T-cell (primary cell): ENCODE data around the gene RAX2. TPM values are rescaled to one million over a fixed set of nuclear protein-coding genes. Genes with fewer than 3 reads are reported as not detected.
"Not testable (repeated sequence)": the region's sequence is repeated elsewhere in the genome, so short reads cannot be mapped to it uniquely, and the experiment has no call there.

Source experiments
- ATAC-seq, 4 experiments: fragments of 200-7000 bp in 3 of 4; fragments of 150-1000 bp in 1 of 4; cut with Tn5 transposase; replicated peaks in 1 of 4; 1 replicate in 3 of 4; 2 replicates in 1 of 4; pipeline ENCODE4 v1.10.0; 2021; ENCODE audit warnings: moderate library complexity in 3 of 4, mild to moderate bottlenecking in 2 of 4, moderate number of reproducible peaks in 1 of 4
- CTCF ChIA-PET, 2 donors: fragments of 300-600 bp; sonication (Branson Sonifier 250); formaldehyde crosslinking; loops; one replicate each; lab custom pipeline; 2022; ENCODE audit warnings: antibody characterized with exemption in 2 of 2; lab: Charles Lee
- POLR2A ChIA-PET, 2 donors: fragments of 300-600 bp; sonication (Branson Sonifier 250); formaldehyde crosslinking; loops; one replicate each; lab custom pipeline; 2022; ENCODE audit warnings: antibody characterized with exemption in 2 of 2; lab: Charles Lee
- DNase-seq, 35 experiments: peaks; one replicate each; pipeline versions ENCODE4 v3.0.0 to v3.0.0-alpha.2; 2013 to 2023
- H3K27ac ChIP-seq: one replicate; pipeline ENCODE4 v1.5.1; 2013; ENCODE audit warnings: low read length
- H3K27me3 ChIP-seq, 2 experiments: replicated peaks in 1 of 2; 1 replicate in 1 of 2; 2 replicates in 1 of 2; pipeline versions ENCODE4 v1.6.1 to v1.7.0; 2013; ENCODE audit warnings: low read length in 1 of 2, mixed read lengths in 1 of 2; ENCODE audit not compliant: control insufficient read depth in 2 of 2, insufficient read depth in 2 of 2; ENCODE audit errors: extremely low read depth in 1 of 2
- H3K36me3 ChIP-seq, 2 donors: 1 replicate in 1 of 2; 2 replicates in 1 of 2; pipeline versions ENCODE4 v1.6.1 to v1.7.0; 2013; ENCODE audit warnings: low read length in 1 of 2; ENCODE audit not compliant: control insufficient read depth in 2 of 2, insufficient read depth in 1 of 2; ENCODE audit errors: extremely low read depth in 1 of 2
- H3K4me1 ChIP-seq, 2 experiments: 1 replicate in 1 of 2; 2 replicates in 1 of 2; pipeline versions ENCODE4 v1.6.1 to v1.7.0; 2013; ENCODE audit warnings: low read length in 2 of 2, mixed read lengths in 1 of 2; ENCODE audit not compliant: insufficient read depth in 2 of 2, control insufficient read depth in 1 of 2; ENCODE audit errors: extremely low read depth in 1 of 2
- H3K4me3 ChIP-seq, 2 donors: 1 replicate in 1 of 2; 2 replicates in 1 of 2; pipeline versions ENCODE4 v1.5.1 to v1.7.0; 2013; ENCODE audit warnings: mild to moderate bottlenecking in 2 of 2, low read length in 1 of 2, moderate library complexity in 1 of 2; ENCODE audit not compliant: control insufficient read depth in 1 of 2; ENCODE audit errors: extremely low read depth in 1 of 2
- H3K9me3 ChIP-seq: 2 replicates; pipeline ENCODE4 v1.7.0; 2013
- H3K27ac Mint-ChIP-seq, 2 donors: one replicate each; pipeline ENCODE4 v1.8.0; 2020 to 2021; ENCODE audit warnings: mild to moderate bottlenecking in 2 of 2, mixed read lengths in 2 of 2
- H3K27me3 Mint-ChIP-seq, 2 donors: one replicate each; pipeline ENCODE4 v1.8.0; 2021 to 2022; ENCODE audit warnings: mixed read lengths in 2 of 2
- H3K36me3 Mint-ChIP-seq: one replicate; pipeline ENCODE4 v1.8.0; 2021; ENCODE audit warnings: mixed read lengths
- H3K4me1 Mint-ChIP-seq, 3 donors: one replicate each; pipeline ENCODE4 v1.8.0; 2020 to 2022; ENCODE audit warnings: mixed read lengths in 3 of 3, mild to moderate bottlenecking in 1 of 3
- H3K4me3 Mint-ChIP-seq, 3 donors: one replicate each; pipeline ENCODE4 v1.8.0; 2020 to 2022; ENCODE audit warnings: mild to moderate bottlenecking in 3 of 3, mixed read lengths in 3 of 3, moderate library complexity in 3 of 3
- H3K9me3 Mint-ChIP-seq, 3 donors: one replicate each; pipeline ENCODE4 v1.8.0; 2020 to 2022; ENCODE audit warnings: mixed read lengths in 3 of 3
- WGBS: methylation state at CpG from one replicate; pipeline ENCODE4 v1.1.5; 2013; ENCODE audit warnings: missing lambda C conversion rate; ENCODE audit not compliant: insufficient coverage; 5-methylcytosine and 5-hydroxymethylcytosine counted together
- total RNA-seq, 35 experiments: library from RNA in 6 of 35; stranded (reverse) in 6 of 35; fragments of 120-200 nt in 1 of 35; gene quantifications; one replicate each; pipeline versions ENCODE4 v1.2.1 to v1.2.4 and lab custom pipeline; 2013 to 2026

Gene RAX2
- total RNA-seq, 5 donors from 2014 or later (not counting 1 experiment from before 2014, with no cell fraction given): not detected

DNA sequence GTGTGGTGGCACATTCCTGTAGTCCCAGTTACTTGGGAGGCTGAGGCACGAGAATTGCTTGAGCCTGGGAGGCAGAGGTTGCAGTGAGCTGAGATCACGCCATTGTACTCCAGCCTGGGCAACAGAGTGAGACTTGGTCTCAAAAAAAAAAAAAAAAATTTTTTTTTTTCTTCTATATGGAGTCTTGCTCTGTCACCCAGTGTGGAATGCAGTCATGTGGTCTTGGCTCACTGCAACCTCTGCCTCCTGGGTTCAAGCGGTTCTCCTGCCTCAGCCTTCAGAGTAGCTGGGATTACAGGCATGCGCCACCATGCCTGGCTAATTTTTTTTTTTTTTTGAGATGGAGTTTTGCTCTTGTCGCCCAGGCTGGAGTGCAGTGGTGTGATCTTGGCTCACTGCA lies 6.3 kb downstream of the RAX2 start:
- H3K27me3 Mint-ChIP-seq, H3K9me3 Mint-ChIP-seq, DNase-seq, POLR2A ChIA-PET, H3K27ac Mint-ChIP-seq, H3K27me3 ChIP-seq, H3K9me3 ChIP-seq, H3K27ac ChIP-seq, ATAC-seq, H3K4me3 ChIP-seq: not testable (repeated sequence)
- Mint-ChIP-seq H3K36me3 (peaks cover 12% of the 10 kb centered on the region), H3K4me3 (peak overlapping the region in 1 of 3 donors; percentile 40), H3K4me1 (peaks cover 29 to 36% (median 34%) of the 10 kb centered on the region in 3 donors)
- H3K4me1 ChIP-seq: peaks cover 6 to 41% of the 10 kb centered on the region in 2 experiments
- CTCF ChIA-PET: interaction anchor here in 1 of 2 donors (0.7 kb wide), 1 partner anchor 471 kb away, joined by 3 read pairs; no protein-coding TSS in a partner anchor
- peaks cover 12 to 42% of the 10 kb centered on the region in 2 donors for H3K36me3 ChIP-seq
- no CpG with 5 or more reads among the region's 5 CpGs for WGBS

DNA sequence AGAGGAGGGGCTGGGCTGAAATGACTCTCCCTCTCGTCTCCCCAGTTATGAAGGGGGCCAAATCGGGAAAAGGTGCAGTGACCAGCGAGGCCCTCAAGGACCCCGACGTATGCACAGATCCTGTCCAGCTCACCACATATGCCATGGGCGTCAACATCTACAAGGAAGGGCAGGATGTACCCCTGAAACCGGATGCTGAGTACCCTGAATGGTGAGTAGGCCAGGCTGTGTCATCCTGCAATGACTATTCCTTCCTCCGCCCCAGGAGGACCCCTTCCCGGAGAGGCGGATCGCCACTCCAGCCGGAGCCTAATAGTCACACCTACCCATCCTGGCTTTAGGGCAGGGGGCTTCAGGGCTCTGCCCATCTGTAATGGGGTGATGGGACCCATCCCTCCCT lies 6.9 kb downstream of the RAX2 start:
- ATAC-seq (no peak), DNase-seq (no peak)
- CTCF ChIA-PET: no interaction called here
- Histone ChIP-seq H3K9me3 (no peaks in the 10 kb centered on the region), H3K4me3 (no peak overlapping the region), H3K27ac (no peak overlapping the region), H3K4me1 (peaks cover 7 to 48% of the 10 kb centered on the region in 2 experiments), H3K36me3 (peaks cover 8 to 42% of the 10 kb centered on the region in 2 donors), H3K27me3 (no peaks in the 10 kb centered on the region)
- Mint-ChIP-seq H3K27me3 (no peaks in the 10 kb centered on the region), H3K36me3 (peaks cover 12% of the 10 kb centered on the region), H3K4me3 (no peak overlapping the region), H3K4me1 (peaks cover 34 to 40% (median 40%) of the 10 kb centered on the region in 3 donors), H3K9me3 (no peaks in the 10 kb centered on the region), H3K27ac (no peak overlapping the region)
- POLR2A ChIA-PET: no interaction called here
- 76% methylated on average over 2 of the region's 12 CpGs for WGBS

DNA sequence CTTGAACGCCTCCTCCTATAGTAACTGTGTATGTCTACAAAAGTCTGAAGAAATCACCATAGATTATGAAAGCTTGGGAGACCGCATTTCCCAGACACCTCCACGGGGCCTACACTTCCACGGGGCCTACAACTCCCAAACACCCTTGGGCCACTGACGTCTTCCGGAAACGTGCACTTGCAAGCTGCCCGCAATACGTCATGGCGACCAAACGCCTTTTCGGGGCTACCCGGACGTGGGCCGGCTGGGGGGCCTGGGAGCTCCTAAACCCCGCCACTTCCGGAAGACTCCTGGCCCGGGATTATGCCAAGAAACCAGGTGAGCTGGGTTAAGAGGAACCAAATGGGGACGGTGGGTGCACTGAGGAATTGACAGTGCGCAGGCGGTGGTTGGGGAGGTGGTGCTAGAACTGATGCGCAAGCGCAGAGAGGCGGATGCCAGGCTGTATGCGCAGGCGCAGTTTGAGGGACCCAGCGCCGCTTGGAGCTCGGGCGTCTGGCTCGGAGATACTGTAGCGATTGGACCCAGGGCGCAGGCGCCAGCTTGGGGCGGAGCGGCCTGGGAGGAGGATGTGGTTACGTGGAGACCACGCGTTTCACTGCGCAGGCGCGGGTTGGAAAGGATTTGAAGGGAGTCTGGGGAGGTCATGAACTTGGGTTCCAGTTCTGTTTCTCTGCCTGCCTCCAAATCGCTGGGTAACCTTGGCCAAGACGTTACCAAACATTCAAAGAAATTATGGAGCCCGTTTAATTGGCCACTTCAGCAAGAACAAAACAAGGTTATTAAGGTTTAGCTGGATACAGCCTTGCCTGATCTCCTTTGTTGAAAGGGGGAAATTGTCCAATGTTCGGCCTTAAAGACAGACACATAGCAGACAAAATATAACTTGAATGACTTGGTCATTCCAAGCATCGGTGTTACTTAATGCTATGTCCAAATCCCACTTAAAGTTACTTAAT lies 9.2 kb downstream of the RAX2 start, which contains the start of gene MRPL54:
Gene MRPL54 (plus strand): TSS at position 182 of the 959 bp plus-strand sequence. CDS start 19 bp downstream, at position 201.
- peak; percentile 86 to 87 (median 87) for ATAC-seq
- H3K4me1 Mint-ChIP-seq: peaks cover 45 to 57% (median 50%) of the 10 kb centered on the region in 3 donors

GRCh38 chr19:3762130-3762473 lies 9.9 kb downstream of the RAX2 start:
- peak overlapping the region; percentile 69 to 85 for H3K4me3 ChIP-seq

More for the DNA sequence above, 9.2 kb downstream of the RAX2 start, which contains the start of gene MRPL54:
- CTCF ChIA-PET: interaction anchor here in 1 of 2 donors (0.5 to 2.0 kb wide), 12 partner anchors 17 to 1028 kb away, joined by 3 to 21 read pairs (median 4); no protein-coding TSS in a partner anchor
- H3K27me3 Mint-ChIP-seq: no peaks in the 10 kb centered on the region
- peak within 1 kb of the TSS; percentile 85 to 98 for H3K4me3 ChIP-seq
- peaks cover 15 to 70% of the 10 kb centered on the region in 2 experiments for H3K4me1 ChIP-seq
- POLR2A ChIA-PET: interaction anchor here (0.5 to 1.2 kb wide), 10 partner anchors 25 to 1037 kb away, joined by 3 to 29 read pairs (median 4); no protein-coding TSS in a partner anchor
- H3K9me3 Mint-ChIP-seq: no peaks in the 10 kb centered on the region
- DNase-seq: peak; percentile 98 to 100 (median 99)
- peak within 1 kb of the TSS; percentile 100 for H3K27ac Mint-ChIP-seq
- no peaks in the 10 kb centered on the region for H3K27me3 ChIP-seq
- H3K36me3 ChIP-seq: peaks cover 13 to 40% of the 10 kb centered on the region in 2 donors
- no peaks in the 10 kb centered on the region for H3K9me3 ChIP-seq
- under 1% methylated on average over 31 of the region's 47 CpGs for WGBS
- H3K27ac ChIP-seq: peak within 1 kb of the TSS; percentile 98
- H3K4me3 Mint-ChIP-seq: peak within 1 kb of the TSS; percentile 97 to 98 (median 97)
- peaks cover 7% of the 10 kb centered on the region for H3K36me3 Mint-ChIP-seq

GRCh38 chr19:3761382-3762129 lies 10.5 kb downstream of the RAX2 start, which contains the start of gene APBA3:
TSS of gene APBA3 (minus strand) at chr19:3761692. CDS start at chr19:3760264, 1,428 bp downstream.
- ATAC-seq (peak; percentile 45 to 56 (median 54)), DNase-seq (peak; percentile 79 to 98 (median 90))
- Mint-ChIP-seq H3K9me3 (no peaks in the 10 kb centered on the region), H3K27me3 (no peaks in the 10 kb centered on the region), H3K27ac (peak within 1 kb of the TSS; percentile 100), H3K36me3 (peaks cover 9% of the 10 kb centered on the region), H3K4me3 (peak within 1 kb of the TSS; percentile 97 to 98 (median 97)), H3K4me1 (peaks cover 48 to 61% (median 55%) of the 10 kb centered on the region in 3 donors)
- POLR2A ChIA-PET: interaction anchor here in 1 of 2 donors (0.6 kb wide), 1 partner anchor 1828 kb away, joined by 3 read pairs; no protein-coding TSS in a partner anchor
- H3K4me3 ChIP-seq: peak within 1 kb of the TSS; percentile 85 to 98
- no peaks in the 10 kb centered on the region for H3K9me3 ChIP-seq
- H3K36me3 ChIP-seq: peaks cover 11 to 38% of the 10 kb centered on the region in 2 donors
- peak within 1 kb of the TSS; percentile 98 for H3K27ac ChIP-seq
- WGBS: under 1% methylated on average over 42 of the region's 45 CpGs
- H3K4me1 ChIP-seq: peaks cover 15 to 67% of the 10 kb centered on the region in 2 experiments
- CTCF ChIA-PET: interaction anchor here in 1 of 2 donors (0.6 to 2.0 kb wide), 5 partner anchors 37 to 1029 kb away, joined by 3 to 21 read pairs (median 6); no protein-coding TSS in a partner anchor
- H3K27me3 ChIP-seq: no peaks in the 10 kb centered on the region

More at GRCh38 chr19:3762130-3762473, 9.9 kb downstream of the RAX2 start:
- Mint-ChIP-seq H3K9me3 (no peaks in the 10 kb centered on the region), H3K4me3 (peak overlapping the region; percentile 97 to 98 (median 97)), H3K36me3 (peaks cover 7% of the 10 kb centered on the region), H3K4me1 (peaks cover 45 to 59% (median 53%) of the 10 kb centered on the region in 3 donors), H3K27me3 (no peaks in the 10 kb centered on the region), H3K27ac (peak overlapping the region; percentile 100)
- no peak for ATAC-seq
- ChIA-PET POLR2A (interaction anchor here in 1 of 2 donors (0.6 kb wide), 1 partner anchor 333 kb away, joined by 3 read pairs; no protein-coding TSS in a partner anchor), CTCF (interaction anchor here in 1 of 2 donors (0.6 to 2.0 kb wide), 7 partner anchors 23 to 1029 kb away, joined by 3 to 21 read pairs (median 5); no protein-coding TSS in a partner anchor)
- peaks cover 15 to 71% of the 10 kb centered on the region in 2 experiments for H3K4me1 ChIP-seq
- peak overlapping the region; percentile 98 for H3K27ac ChIP-seq
- no peaks in the 10 kb centered on the region for H3K9me3 ChIP-seq
- no CpG with 5 or more reads among the region's 1 CpG for whole genome bisulfite sequencing
- H3K36me3 ChIP-seq: peaks cover 11 to 39% of the 10 kb centered on the region in 2 donors
- no peaks in the 10 kb centered on the region for H3K27me3 ChIP-seq
- no peak for DNase-seq
